Sigmoid colon (tissue), 7 donors: Measurements from ENCODE around the gene SKIC8. TPM values are rescaled to one million over a fixed set of nuclear protein-coding genes. Genes with fewer than 3 reads are reported as not detected.

Experiments used
- DNase-seq: peaks from one replicate; pipeline ENCODE4 v3.0.0-alpha.2; 2019
- H3K27ac ChIP-seq, 4 donors: fragments of 200-600 bp; sonication (generic); one replicate each; pipeline ENCODE4 v1.5.1; 2016 to 2019; ENCODE audit warnings: mild to moderate bottlenecking in 1 of 4
- H3K27me3 ChIP-seq, 3 donors: fragments of 200-600 bp; sonication (generic); one replicate each; pipeline ENCODE4 v1.5.1; 2019; ENCODE audit warnings: mild to moderate bottlenecking in 1 of 3
- H3K36me3 ChIP-seq, 4 donors: fragments of 200-600 bp; sonication (generic); one replicate each; pipeline ENCODE4 v1.5.1; 2016 to 2019
- H3K4me1 ChIP-seq, 4 donors: fragments of 200-600 bp; sonication (generic); one replicate each; pipeline ENCODE4 v1.5.1; 2017 to 2019
- H3K4me3 ChIP-seq, 4 donors: fragments of 200-600 bp; sonication (generic); one replicate each; pipeline ENCODE4 v1.5.1; 2017 to 2019; ENCODE audit warnings: mild to moderate bottlenecking in 2 of 4, moderate library complexity in 1 of 4
- H3K9me3 ChIP-seq, 4 donors: fragments of 200-600 bp in 3 of 4; sonication (generic) in 3 of 4; one replicate each; pipeline versions ENCODE4 v1.5.1 to v1.6.1; 2013 to 2019
- EP300 ChIP-seq, 4 donors: sonication (generic); formaldehyde crosslinking; IDR thresholded peaks; one replicate each; pipeline ENCODE4 v1.6.1; 2017; ENCODE audit warnings: antibody characterized with exemption in 4 of 4
- POLR2A ChIP-seq, 2 donors: fragments of 450-650 bp; IDR thresholded peaks; one replicate each; pipeline ENCODE4 v1.6.1; 2016; ENCODE audit warnings: antibody characterized with exemption in 2 of 2, mild to moderate bottlenecking in 2 of 2, moderate library complexity in 2 of 2
- POLR2AphosphoS5 ChIP-seq, 4 donors: sonication (generic); formaldehyde crosslinking; IDR thresholded peaks; one replicate each; pipeline ENCODE4 v1.6.1; 2017; ENCODE audit warnings: antibody characterized with exemption in 4 of 4
- WGBS, 2 donors: extraction: QIAGEN DNeasy Blood & Tissue Kit; methylation state at CpG; one replicate each; pipeline ENCODE4 v1.1.7; 2013; 5-methylcytosine and 5-hydroxymethylcytosine counted together
- intact Hi-C: fragments of 100-400 bp; cut with DNase I; formaldehyde crosslinking; loops from one replicate; pipeline ENCODE4 v1.15.1; 2023
- polyA plus RNA-seq, 3 donors: library from polyadenylated mRNA; stranded (reverse); fragments of 200-250 nt; gene quantifications; one replicate each; pipeline ENCODE4 v1.2.3, GENCODE V29; 2013
- total RNA-seq, 4 donors: library from RNA; depleted of rRNA; stranded (reverse); fragments of >200 nt; gene quantifications; one replicate each; pipeline ENCODE4 v1.1.0, GENCODE V29; 2016
- TF ChIP-seq, protein P1 (sequence below), 4 experiments: fragments of 450-650 bp in 3 of 4; fragments of 200-600 bp in 1 of 4; IDR thresholded peaks; one replicate each; pipeline ENCODE4 v1.5.1; 2016 to 2019; ENCODE audit warnings: antibody characterized with exemption in 4 of 4, mild to moderate bottlenecking in 3 of 4, moderate library complexity in 2 of 4
- donor health status: healthy with polysubstance abuse.
- donor health status: Bipolar disorder and iron deficiency.
- donor health status: healthy.

Gene SKIC8
- total and polyA plus RNA-seq, 7 donors, result 43.2 to 81.1 (median 56.4) TPM

GRCh38 chr15:78244893-78245292 lies 54.5 kb downstream of the SKIC8 start:
- H3K4me1 ChIP-seq, result peaks cover 0 to 11% (median 7%) of the 10 kb centered on the region in 4 donors
- no peak overlapping the region for H3K27ac ChIP-seq
- H3K4me3 ChIP-seq, result no peak overlapping the region
- no peaks in the 10 kb centered on the region for H3K27me3 ChIP-seq
- WGBS, 2 donors, result 66 to 78% methylated on average over 7 of the region's 7 CpGs
- intact Hi-C loops, result loop anchor here (5.0 kb wide), 2 partner anchors 113 to 238 kb away; partner anchors contain the start of gene CIB2
- no peaks in the 10 kb centered on the region for H3K9me3 ChIP-seq
- no peaks in the 10 kb centered on the region for H3K36me3 ChIP-seq
- TF ChIP-seq POLR2AphosphoS5 (IDR thresholded peaks at IDR 0.05) (no peak), EP300 (IDR thresholded peaks at IDR 0.05) (no peak), POLR2A (IDR thresholded peaks at IDR 0.05) (no peak)
- TF ChIP-seq, protein P1, sequence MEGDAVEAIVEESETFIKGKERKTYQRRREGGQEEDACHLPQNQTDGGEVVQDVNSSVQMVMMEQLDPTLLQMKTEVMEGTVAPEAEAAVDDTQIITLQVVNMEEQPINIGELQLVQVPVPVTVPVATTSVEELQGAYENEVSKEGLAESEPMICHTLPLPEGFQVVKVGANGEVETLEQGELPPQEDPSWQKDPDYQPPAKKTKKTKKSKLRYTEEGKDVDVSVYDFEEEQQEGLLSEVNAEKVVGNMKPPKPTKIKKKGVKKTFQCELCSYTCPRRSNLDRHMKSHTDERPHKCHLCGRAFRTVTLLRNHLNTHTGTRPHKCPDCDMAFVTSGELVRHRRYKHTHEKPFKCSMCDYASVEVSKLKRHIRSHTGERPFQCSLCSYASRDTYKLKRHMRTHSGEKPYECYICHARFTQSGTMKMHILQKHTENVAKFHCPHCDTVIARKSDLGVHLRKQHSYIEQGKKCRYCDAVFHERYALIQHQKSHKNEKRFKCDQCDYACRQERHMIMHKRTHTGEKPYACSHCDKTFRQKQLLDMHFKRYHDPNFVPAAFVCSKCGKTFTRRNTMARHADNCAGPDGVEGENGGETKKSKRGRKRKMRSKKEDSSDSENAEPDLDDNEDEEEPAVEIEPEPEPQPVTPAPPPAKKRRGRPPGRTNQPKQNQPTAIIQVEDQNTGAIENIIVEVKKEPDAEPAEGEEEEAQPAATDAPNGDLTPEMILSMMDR (IDR thresholded peaks at IDR 0.05), result no peak
- DNase-seq, result peak; percentile 21

GRCh38 chr15:78244101-78244500 lies 55.3 kb downstream of the SKIC8 start:
- 28 to 74% methylated on average over 6 of the region's 6 CpGs for WGBS, 2 donors
- intact Hi-C loops, result loop anchor here (5.0 kb wide), 2 partner anchors 112 to 237 kb away; partner anchors contain the start of gene CIB2
- TF ChIP-seq POLR2A (IDR thresholded peaks at IDR 0.05), result no peak
- no peak for TF ChIP-seq POLR2AphosphoS5 (IDR thresholded peaks at IDR 0.05)
- no peak for TF ChIP-seq EP300 (IDR thresholded peaks at IDR 0.05)
- TF ChIP-seq, protein P1 (IDR thresholded peaks at IDR 0.05), result no peak
- Histone ChIP-seq H3K4me3 (no peak overlapping the region), H3K27me3 (no peaks in the 10 kb centered on the region), H3K36me3 (no peaks in the 10 kb centered on the region), H3K27ac (no peak overlapping the region), H3K9me3 (no peaks in the 10 kb centered on the region), H3K4me1 (peaks cover 0 to 11% (median 7%) of the 10 kb centered on the region in 4 donors)
- DNase-seq, result peak; percentile 43

DNA sequence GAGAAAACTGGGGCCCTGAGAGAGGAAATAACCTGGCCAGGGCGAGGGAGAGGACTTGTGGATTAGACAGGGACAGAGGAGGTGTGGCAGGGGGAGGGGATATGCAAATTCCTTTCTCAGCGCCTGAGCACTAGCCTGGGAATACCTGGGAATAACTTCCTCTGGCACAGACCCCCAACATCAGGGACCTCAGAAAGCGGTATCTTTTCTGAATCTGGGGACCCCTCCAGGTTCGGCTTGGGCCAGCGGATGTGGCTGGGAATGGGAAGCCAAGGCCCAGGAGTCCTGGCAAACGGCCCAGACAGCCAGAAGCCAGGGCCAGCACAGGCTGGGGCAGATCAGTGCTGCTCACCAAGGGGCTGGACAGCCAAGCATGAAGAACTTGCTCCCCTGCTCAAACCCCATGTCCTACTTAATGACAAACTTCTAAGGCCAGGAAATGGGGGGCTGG lies 55.9 kb downstream of the SKIC8 start:
- no peak overlapping the region for H3K4me3 ChIP-seq
- TF ChIP-seq, protein P1 (IDR thresholded peaks at IDR 0.05), result no peak
- TF ChIP-seq POLR2A (IDR thresholded peaks at IDR 0.05), result no peak
- TF ChIP-seq POLR2AphosphoS5 (IDR thresholded peaks at IDR 0.05), result no peak
- no peak for TF ChIP-seq EP300 (IDR thresholded peaks at IDR 0.05)
- H3K9me3 ChIP-seq, result no peaks in the 10 kb centered on the region
- DNase-seq, result peak; percentile 79
- WGBS, 2 donors, result 42 to 69% methylated on average over 6 of the region's 6 CpGs
- peaks cover 0 to 11% (median 7%) of the 10 kb centered on the region in 4 donors for H3K4me1 ChIP-seq
- H3K27ac ChIP-seq, result no peak overlapping the region
- H3K27me3 ChIP-seq, result no peaks in the 10 kb centered on the region
- intact Hi-C loops, result loop anchor here (5.0 kb wide), 2 partner anchors 111 to 236 kb away; partner anchors contain the start of gene CIB2
- no peaks in the 10 kb centered on the region for H3K36me3 ChIP-seq

GRCh38 chr15:78243058-78243457 lies 56.4 kb downstream of the SKIC8 start:
- WGBS, 2 donors, result 81 to 91% methylated on average over 6 of the region's 6 CpGs
- peak; percentile 42 for DNase-seq
- no peaks in the 10 kb centered on the region for H3K36me3 ChIP-seq
- peaks cover 0 to 11% (median 7%) of the 10 kb centered on the region in 4 donors for H3K4me1 ChIP-seq
- H3K27ac ChIP-seq, result no peak overlapping the region
- H3K9me3 ChIP-seq, result no peaks in the 10 kb centered on the region
- no peaks in the 10 kb centered on the region for H3K27me3 ChIP-seq
- intact Hi-C loops, result loop anchor here (5.0 kb wide), 2 partner anchors 111 to 236 kb away; partner anchors contain the start of gene CIB2
- H3K4me3 ChIP-seq, result no peak overlapping the region
- no peak for TF ChIP-seq POLR2A (IDR thresholded peaks at IDR 0.05)
- TF ChIP-seq, protein P1 (IDR thresholded peaks at IDR 0.05), result no peak
- no peak for TF ChIP-seq POLR2AphosphoS5 (IDR thresholded peaks at IDR 0.05)
- TF ChIP-seq EP300 (IDR thresholded peaks at IDR 0.05), result no peak
